Mucosa of stomach (tissue), 1 donor: Measurements from ENCODE around the gene CDH12.
"Not testable (repeated sequence)": the region's sequence is repeated elsewhere in the genome, so short reads cannot be mapped to it uniquely, and the experiment has no call there.

Experiments used
- H3K27me3 ChIP-seq: one replicate; pipeline ENCODE4 v1.7.0; 2013; ENCODE audit warnings: mild to moderate bottlenecking, low read length; ENCODE audit not compliant: control insufficient read depth, insufficient read depth
- H3K36me3 ChIP-seq: one replicate; pipeline ENCODE4 v1.7.0; 2013; ENCODE audit warnings: low read length; ENCODE audit not compliant: control insufficient read depth, insufficient read depth
- H3K4me1 ChIP-seq: one replicate; pipeline ENCODE4 v1.7.0; 2013; ENCODE audit warnings: mild to moderate bottlenecking, low read length; ENCODE audit not compliant: control insufficient read depth, insufficient read depth
- H3K4me3 ChIP-seq: one replicate; pipeline ENCODE4 v1.7.0; 2013; ENCODE audit warnings: low read length
- H3K9ac ChIP-seq: one replicate; pipeline ENCODE4 v1.7.0; 2013; ENCODE audit warnings: mild to moderate bottlenecking, low read length, moderate library complexity
- H3K9me3 ChIP-seq: one replicate; pipeline ENCODE4 v1.7.0; 2013; ENCODE audit warnings: mild to moderate bottlenecking, low read length, moderate library complexity; ENCODE audit not compliant: control insufficient read depth
- donor health status: Pancreatic carcinoma.

CDH12 gene

GRCh38 chr5:22156953-22157352 is 696.2 kb downstream of the CDH12 start:
- not testable (repeated sequence) for H3K36me3 ChIP-seq, H3K4me1 ChIP-seq, H3K4me3 ChIP-seq, H3K9me3 ChIP-seq, H3K9ac ChIP-seq, H3K27me3 ChIP-seq

- not testable (repeated sequence) for H3K9ac ChIP-seq, H3K36me3 ChIP-seq, H3K4me3 ChIP-seq, H3K4me1 ChIP-seq, H3K9me3 ChIP-seq, H3K27me3 ChIP-seq
Observed at GRCh38 chr5:22154779-22155178, 698.4 kb downstream of the CDH12 start.

DNA sequence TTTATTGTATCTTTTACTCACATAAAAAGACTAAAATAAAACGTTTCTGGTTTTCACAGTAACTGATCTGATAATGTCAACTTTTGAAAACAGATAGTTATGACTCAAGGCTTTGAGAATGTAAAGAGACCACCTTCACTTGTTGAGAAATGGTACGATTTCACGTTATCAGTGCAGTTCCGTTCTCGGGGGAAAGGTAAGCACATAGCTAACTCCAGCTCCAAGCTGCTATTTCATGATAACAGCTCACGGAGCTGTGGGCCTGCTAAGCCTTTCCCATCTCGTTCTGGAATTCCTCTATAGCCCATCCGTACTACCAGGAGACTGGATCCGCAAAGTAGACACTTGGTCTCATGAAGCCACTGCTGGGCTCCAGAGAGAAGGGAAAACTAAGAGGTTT is 701.3 kb downstream of the CDH12 start:
- H3K36me3 ChIP-seq, H3K4me1 ChIP-seq, H3K9me3 ChIP-seq, H3K4me3 ChIP-seq, H3K9ac ChIP-seq, H3K27me3 ChIP-seq: not testable (repeated sequence)

GRCh38 chr5:22140418-22140817 is 712.7 kb downstream of the CDH12 start:
- not testable (repeated sequence) for H3K9ac ChIP-seq, H3K9me3 ChIP-seq, H3K4me3 ChIP-seq, H3K27me3 ChIP-seq, H3K4me1 ChIP-seq, H3K36me3 ChIP-seq

DNA sequence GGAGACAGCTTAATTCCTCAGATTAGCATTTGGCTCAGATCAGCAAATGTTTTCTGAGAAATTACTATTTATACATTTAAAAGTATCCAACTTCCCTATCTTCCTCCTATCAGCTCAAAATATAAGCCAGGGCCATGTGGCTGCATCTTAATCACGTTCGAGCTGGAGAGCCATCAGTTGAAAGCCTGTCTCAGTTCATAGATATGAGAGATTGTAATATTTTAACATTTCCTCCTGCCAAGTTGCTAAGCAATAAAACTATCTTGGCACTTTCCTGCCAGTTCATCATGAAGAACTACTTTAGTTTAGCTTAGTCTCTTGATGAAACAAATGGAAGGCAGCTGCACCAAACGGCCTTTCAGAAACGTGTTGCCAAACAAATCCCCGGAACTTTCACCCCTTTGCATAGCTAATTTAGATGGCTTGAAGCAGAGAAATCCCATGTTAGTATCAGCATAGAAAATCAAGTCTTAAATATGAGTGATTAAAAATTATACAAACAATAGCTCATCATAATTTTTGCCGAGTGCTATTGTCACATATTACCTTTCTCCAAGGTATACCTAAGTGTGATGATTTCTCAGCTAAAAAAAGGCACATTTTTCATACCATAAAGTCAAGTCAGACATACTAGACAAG is 713.4 kb downstream of the CDH12 start:
- not testable (repeated sequence) for H3K4me1 ChIP-seq, H3K4me3 ChIP-seq

DNA sequence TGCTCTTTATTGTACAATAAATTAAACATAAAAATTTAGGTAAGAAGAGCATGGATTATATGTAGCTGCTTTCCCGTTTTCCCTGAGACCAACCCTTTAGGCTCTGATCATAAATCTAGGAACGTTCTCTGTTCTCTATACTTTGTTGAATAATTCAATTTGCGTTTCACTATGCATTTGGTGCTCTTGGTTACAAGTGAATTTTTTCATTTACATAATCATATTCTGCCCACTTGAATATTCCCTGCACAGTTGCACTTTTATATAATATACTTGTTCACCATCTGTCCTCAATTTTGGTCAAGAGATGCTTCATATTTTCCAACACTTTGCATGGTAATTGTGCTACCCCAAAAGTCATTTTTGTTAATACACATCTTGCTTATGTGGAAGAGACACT is 741.8 kb downstream of the CDH12 start:
- no peak overlapping the region for H3K4me3 ChIP-seq
- H3K27me3 ChIP-seq: no peaks in the 10 kb centered on the region

More for the DNA sequence above, 713.4 kb downstream of the CDH12 start:
- not testable (repeated sequence) for H3K36me3 ChIP-seq, H3K9me3 ChIP-seq, H3K9ac ChIP-seq, H3K27me3 ChIP-seq

GRCh38 chr5:22109315-22109714 is 743.8 kb downstream of the CDH12 start:
- no peaks in the 10 kb centered on the region for H3K9me3 ChIP-seq
- no peaks in the 10 kb centered on the region for H3K4me1 ChIP-seq
- no peak overlapping the region for H3K9ac ChIP-seq

More for the DNA sequence above, 741.8 kb downstream of the CDH12 start:
- Histone ChIP-seq H3K36me3 (no peaks in the 10 kb centered on the region), H3K9ac (no peak overlapping the region), H3K9me3 (no peaks in the 10 kb centered on the region), H3K4me1 (no peaks in the 10 kb centered on the region)

DNA sequence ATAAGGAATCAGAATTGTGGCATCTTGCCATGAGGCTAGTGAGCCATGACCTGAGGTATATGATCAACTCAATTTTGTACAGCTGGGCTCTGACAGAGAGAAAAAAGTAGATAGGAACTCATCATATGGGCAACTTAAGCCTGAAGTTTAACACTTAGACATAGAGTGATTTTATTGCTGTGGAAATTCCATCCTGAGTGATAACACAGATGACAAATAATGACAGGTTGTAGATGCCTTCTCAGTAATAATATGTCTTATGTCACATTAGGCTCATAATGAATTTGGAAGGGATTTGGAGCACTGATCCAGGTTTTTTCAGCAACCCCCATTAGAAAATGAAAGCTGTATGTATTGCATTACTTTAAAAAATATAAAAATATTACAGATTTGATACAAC is 744.6 kb downstream of the CDH12 start:
- H3K9me3 ChIP-seq: no peaks in the 10 kb centered on the region
- H3K27me3 ChIP-seq: no peaks in the 10 kb centered on the region
- no peaks in the 10 kb centered on the region for H3K4me1 ChIP-seq
- H3K9ac ChIP-seq: no peak overlapping the region
- H3K36me3 ChIP-seq: no peaks in the 10 kb centered on the region
- H3K4me3 ChIP-seq: no peak overlapping the region

More at GRCh38 chr5:22109315-22109714, 743.8 kb downstream of the CDH12 start:
- Histone ChIP-seq H3K27me3 (no peaks in the 10 kb centered on the region), H3K4me3 (no peak overlapping the region), H3K36me3 (no peaks in the 10 kb centered on the region)

DNA sequence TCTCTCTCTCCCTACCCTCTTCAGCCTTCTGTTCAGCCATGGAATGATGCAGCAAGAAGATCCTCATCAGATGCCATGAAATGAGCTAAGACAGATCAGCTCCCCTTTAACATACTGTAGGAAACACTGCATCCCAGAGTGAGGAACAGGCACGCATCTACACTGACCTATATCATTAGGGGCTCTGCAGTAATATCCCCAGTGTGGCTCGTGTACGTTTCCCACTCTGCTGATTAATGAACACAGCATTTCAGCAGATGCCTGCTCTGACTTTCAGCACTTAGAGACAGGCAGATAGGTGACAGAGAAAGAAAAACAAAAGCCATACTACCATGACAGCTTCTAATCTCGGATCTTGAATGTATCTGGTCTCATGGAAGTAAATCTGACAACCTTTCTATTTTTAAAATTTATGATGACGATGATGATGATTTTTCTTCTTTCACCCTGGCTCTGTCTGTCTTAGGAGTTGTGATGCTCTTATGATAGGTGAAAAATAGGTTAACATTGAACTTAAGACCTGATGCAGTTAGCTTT is 750.3 kb downstream of the CDH12 start:
- Histone ChIP-seq H3K4me3 (no peak overlapping the region), H3K4me1 (no peaks in the 10 kb centered on the region), H3K9ac (no peak overlapping the region), H3K36me3 (no peaks in the 10 kb centered on the region), H3K27me3 (no peaks in the 10 kb centered on the region), H3K9me3 (no peaks in the 10 kb centered on the region)

- H3K9me3 ChIP-seq: no peaks in the 10 kb centered on the region
- H3K4me3 ChIP-seq: no peak overlapping the region
- H3K4me1 ChIP-seq: no peaks in the 10 kb centered on the region
- H3K27me3 ChIP-seq: no peaks in the 10 kb centered on the region
- H3K9ac ChIP-seq: no peak overlapping the region
- H3K36me3 ChIP-seq: no peaks in the 10 kb centered on the region
Observed at GRCh38 chr5:22088517-22088916, 764.6 kb downstream of the CDH12 start.

- Histone ChIP-seq H3K4me3 (no peak overlapping the region), H3K9me3 (no peaks in the 10 kb centered on the region), H3K4me1 (no peaks in the 10 kb centered on the region), H3K27me3 (no peaks in the 10 kb centered on the region), H3K9ac (no peak overlapping the region), H3K36me3 (no peaks in the 10 kb centered on the region)
Observed at GRCh38 chr5:22079566-22079965, 773.6 kb downstream of the CDH12 start.

DNA sequence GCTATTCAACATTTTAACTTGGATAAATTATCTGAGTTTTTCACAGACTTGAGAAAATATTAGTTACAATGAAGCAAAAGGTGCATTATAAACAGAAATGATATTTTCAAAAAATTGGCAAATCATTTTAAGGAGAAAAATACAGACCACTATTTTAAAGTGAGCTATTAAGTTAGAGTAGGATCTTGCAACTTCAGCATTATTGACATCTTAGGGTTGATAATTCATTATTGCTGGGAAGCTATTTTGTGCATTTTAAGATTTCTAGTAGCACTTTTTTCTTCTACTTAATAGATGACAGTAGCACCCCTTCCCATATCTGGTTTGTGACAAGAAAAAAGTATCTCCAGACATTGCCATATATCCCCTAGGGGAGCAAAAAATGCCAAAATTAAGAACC is 774.1 kb downstream of the CDH12 start:
- H3K9ac ChIP-seq: no peak overlapping the region
- H3K27me3 ChIP-seq: no peaks in the 10 kb centered on the region
- H3K4me3 ChIP-seq: no peak overlapping the region
- no peaks in the 10 kb centered on the region for H3K4me1 ChIP-seq
- H3K9me3 ChIP-seq: no peaks in the 10 kb centered on the region
- H3K36me3 ChIP-seq: no peaks in the 10 kb centered on the region

- H3K27me3 ChIP-seq: no peaks in the 10 kb centered on the region
- no peaks in the 10 kb centered on the region for H3K4me1 ChIP-seq
- no peaks in the 10 kb centered on the region for H3K36me3 ChIP-seq
- no peak overlapping the region for H3K4me3 ChIP-seq
- H3K9ac ChIP-seq: no peak overlapping the region
- H3K9me3 ChIP-seq: no peaks in the 10 kb centered on the region
Observed at GRCh38 chr5:22076586-22076985, 776.6 kb downstream of the CDH12 start.
